Measurements from ENCODE around the gene STK16. TPM values are rescaled to one million over a fixed set of nuclear protein-coding genes. Genes with fewer than 3 reads are reported as not detected.

STK16 gene
- total RNA-seq, 1 donor from 2014 or later: 30.1 TPM

DNA sequence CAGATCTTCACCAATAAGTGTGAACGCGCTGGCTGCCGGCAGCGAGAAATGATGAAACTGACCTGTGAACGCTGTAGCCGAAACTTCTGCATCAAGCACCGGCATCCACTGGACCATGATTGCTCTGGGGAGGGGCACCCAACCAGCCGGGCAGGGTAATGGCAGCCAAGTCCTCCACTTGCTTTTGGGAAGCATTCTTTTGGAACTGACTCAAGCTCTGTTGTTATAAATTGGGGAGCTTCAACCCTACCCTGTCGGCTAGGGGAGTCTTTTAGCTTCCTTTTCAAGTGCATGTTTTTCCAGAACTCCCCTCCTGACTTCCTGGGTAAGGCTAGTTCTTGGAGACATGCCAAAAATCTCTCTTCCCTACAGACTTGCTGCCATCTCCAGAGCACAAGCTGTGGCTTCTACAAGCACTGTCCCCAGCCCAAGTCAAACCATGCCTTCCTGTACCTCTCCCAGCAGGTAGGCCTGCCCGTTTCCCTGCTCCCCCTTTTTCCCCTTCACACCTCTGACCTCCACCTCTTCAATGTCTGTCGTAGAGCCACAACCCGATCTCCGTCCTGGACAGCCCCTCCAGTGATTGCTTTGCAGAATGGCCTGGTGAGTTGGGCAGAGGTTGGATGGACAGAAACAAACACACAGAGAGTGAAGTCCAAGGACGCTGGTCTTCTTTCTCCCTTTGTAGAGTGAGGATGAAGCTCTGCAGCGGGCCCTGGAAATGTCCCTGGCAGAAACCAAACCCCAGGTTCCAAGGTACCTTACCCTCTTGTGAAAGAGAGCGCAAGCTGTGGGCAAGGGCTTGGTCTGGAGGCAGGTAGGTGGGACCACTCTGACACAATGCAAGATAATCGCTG, 37.2 kb upstream of the STK16 start:
- Mint-ChIP-seq H3K4me3 (peak overlapping the region; percentile 92), H3K9me3 (peaks cover 4% of the 10 kb centered on the region), H3K27me3 (ENCODE audit: insufficient read depth) (no peaks in the 10 kb centered on the region), H3K4me1 (ENCODE audit: low read depth) (peaks cover 45% of the 10 kb centered on the region), H3K36me3 (ENCODE audit: low read depth) (peaks cover 34% of the 10 kb centered on the region), H3K27ac (peak overlapping the region; percentile 80)
- intact Hi-C loops (cut with micrococcal nuclease): loop anchor here (2.0 kb wide), 2 partner anchors 291 to 639 kb away; partner anchors contain the start of genes CNOT9, GMPPA and USP37
- DNase-seq (ENCODE audit: low spot score): no peak

GRCh38 chr2:219209236-219210195, 35.8 kb upstream of the STK16 start:
- H3K9me3 Mint-ChIP-seq: peaks cover 2% of the 10 kb centered on the region
- intact Hi-C loops (cut with micrococcal nuclease): no loop called here
- H3K27ac Mint-ChIP-seq: peak overlapping the region; percentile 80
- DNase-seq (ENCODE audit: low spot score): no peak
- H3K4me1 Mint-ChIP-seq (ENCODE audit: low read depth): peaks cover 45% of the 10 kb centered on the region
- H3K36me3 Mint-ChIP-seq (ENCODE audit: low read depth): peaks cover 45% of the 10 kb centered on the region
- no peaks in the 10 kb centered on the region for H3K27me3 Mint-ChIP-seq (ENCODE audit: insufficient read depth)
- peak overlapping the region; percentile 77 for H3K4me3 Mint-ChIP-seq

GRCh38 chr2:219210196-219210885, 34.9 kb upstream of the STK16 start:
- H3K4me1 Mint-ChIP-seq (ENCODE audit: low read depth): peaks cover 45% of the 10 kb centered on the region
- no peaks in the 10 kb centered on the region for H3K27me3 Mint-ChIP-seq (ENCODE audit: insufficient read depth)
- no peaks in the 10 kb centered on the region for H3K9me3 Mint-ChIP-seq
- H3K36me3 Mint-ChIP-seq (ENCODE audit: low read depth): peaks cover 51% of the 10 kb centered on the region
- intact Hi-C loops (cut with micrococcal nuclease): no loop called here
- H3K4me3 Mint-ChIP-seq: no peak overlapping the region
- no peak for DNase-seq (ENCODE audit: low spot score)
- H3K27ac Mint-ChIP-seq: peak overlapping the region; percentile 79

GRCh38 chr2:219210886-219211362, 34.4 kb upstream of the STK16 start:
- H3K9me3 Mint-ChIP-seq: no peaks in the 10 kb centered on the region

GRCh38 chr2:219213026-219213415, 32.3 kb upstream of the STK16 start:
- DNase-seq (ENCODE audit: low spot score): no peak
- H3K27ac Mint-ChIP-seq: no peak overlapping the region
- intact Hi-C loops (cut with micrococcal nuclease): no loop called here
- peaks cover 46% of the 10 kb centered on the region for H3K4me1 Mint-ChIP-seq (ENCODE audit: low read depth)
- no peaks in the 10 kb centered on the region for H3K9me3 Mint-ChIP-seq
- H3K4me3 Mint-ChIP-seq: no peak overlapping the region
- no peaks in the 10 kb centered on the region for H3K27me3 Mint-ChIP-seq (ENCODE audit: insufficient read depth)
- H3K36me3 Mint-ChIP-seq (ENCODE audit: low read depth): peaks cover 49% of the 10 kb centered on the region

More at GRCh38 chr2:219210886-219211362, 34.4 kb upstream of the STK16 start:
- intact Hi-C loops (cut with micrococcal nuclease): loop anchor here (1.0 kb wide), 1 partner anchor 51 kb away; the partner anchor contains the start of gene NHEJ1
- Mint-ChIP-seq H3K36me3 (ENCODE audit: low read depth) (peaks cover 51% of the 10 kb centered on the region), H3K27ac (peak overlapping the region; percentile 74), H3K4me1 (ENCODE audit: low read depth) (peaks cover 45% of the 10 kb centered on the region), H3K27me3 (ENCODE audit: insufficient read depth) (no peaks in the 10 kb centered on the region), H3K4me3 (peak overlapping the region; percentile 2)
- DNase-seq (ENCODE audit: low spot score): no peak

GRCh38 chr2:219213486-219214071, 31.7 kb upstream of the STK16 start:
- Mint-ChIP-seq H3K4me3 (no peak overlapping the region), H3K27me3 (ENCODE audit: insufficient read depth) (no peaks in the 10 kb centered on the region), H3K9me3 (no peaks in the 10 kb centered on the region), H3K4me1 (ENCODE audit: low read depth) (peaks cover 40% of the 10 kb centered on the region), H3K36me3 (ENCODE audit: low read depth) (peaks cover 46% of the 10 kb centered on the region), H3K27ac (no peak overlapping the region)
- no peak for DNase-seq (ENCODE audit: low spot score)
- intact Hi-C loops (cut with micrococcal nuclease): no loop called here

- H3K27me3 Mint-ChIP-seq (ENCODE audit: insufficient read depth): no peaks in the 10 kb centered on the region
- intact Hi-C loops (cut with micrococcal nuclease): no loop called here
- peaks cover 43% of the 10 kb centered on the region for H3K36me3 Mint-ChIP-seq (ENCODE audit: low read depth)
- peaks cover 35% of the 10 kb centered on the region for H3K4me1 Mint-ChIP-seq (ENCODE audit: low read depth)
- H3K4me3 Mint-ChIP-seq: no peak overlapping the region
- DNase-seq (ENCODE audit: low spot score): no peak
- no peaks in the 10 kb centered on the region for H3K9me3 Mint-ChIP-seq
- no peak overlapping the region for H3K27ac Mint-ChIP-seq
Observed at GRCh38 chr2:219214141-219214540, 31.1 kb upstream of the STK16 start.

GRCh38 chr2:219214786-219215185, 30.5 kb upstream of the STK16 start:
- no peaks in the 10 kb centered on the region for H3K9me3 Mint-ChIP-seq
- intact Hi-C loops (cut with micrococcal nuclease): no loop called here
- no peak for DNase-seq (ENCODE audit: low spot score)
- H3K27me3 Mint-ChIP-seq (ENCODE audit: insufficient read depth): no peaks in the 10 kb centered on the region
- peak overlapping the region; percentile 48 for H3K27ac Mint-ChIP-seq
- H3K4me3 Mint-ChIP-seq: no peak overlapping the region
- H3K36me3 Mint-ChIP-seq (ENCODE audit: low read depth): peaks cover 43% of the 10 kb centered on the region
- H3K4me1 Mint-ChIP-seq (ENCODE audit: low read depth): peaks cover 35% of the 10 kb centered on the region

GRCh38 chr2:219215871-219216534, 29.3 kb upstream of the STK16 start:
- intact Hi-C loops (cut with micrococcal nuclease): no loop called here
- Mint-ChIP-seq H3K27ac (no peak overlapping the region), H3K36me3 (ENCODE audit: low read depth) (peaks cover 39% of the 10 kb centered on the region), H3K4me3 (no peak overlapping the region), H3K9me3 (no peaks in the 10 kb centered on the region), H3K4me1 (ENCODE audit: low read depth) (peaks cover 28% of the 10 kb centered on the region), H3K27me3 (ENCODE audit: insufficient read depth) (no peaks in the 10 kb centered on the region)
- DNase-seq (ENCODE audit: low spot score): no peak

GRCh38 chr2:219216535-219216915, 28.8 kb upstream of the STK16 start:
- Mint-ChIP-seq H3K4me1 (ENCODE audit: low read depth) (peaks cover 28% of the 10 kb centered on the region), H3K9me3 (no peaks in the 10 kb centered on the region), H3K4me3 (peak overlapping the region; percentile 87), H3K27me3 (ENCODE audit: insufficient read depth) (no peaks in the 10 kb centered on the region), H3K36me3 (ENCODE audit: low read depth) (peaks cover 38% of the 10 kb centered on the region), H3K27ac (no peak overlapping the region)
- no peak for DNase-seq (ENCODE audit: low spot score)
- intact Hi-C loops (cut with micrococcal nuclease): no loop called here

GRCh38 chr2:219218217-219218731, 27.0 kb upstream of the STK16 start:
- DNase-seq (ENCODE audit: low spot score): no peak
- Mint-ChIP-seq H3K4me1 (ENCODE audit: low read depth) (peaks cover 23% of the 10 kb centered on the region), H3K27me3 (ENCODE audit: insufficient read depth) (no peaks in the 10 kb centered on the region), H3K9me3 (no peaks in the 10 kb centered on the region), H3K4me3 (peak overlapping the region; percentile 87), H3K27ac (peak overlapping the region; percentile 86), H3K36me3 (ENCODE audit: low read depth) (peaks cover 39% of the 10 kb centered on the region)
- intact Hi-C loops (cut with micrococcal nuclease): loop anchor here (1.0 to 2.0 kb wide), 3 partner anchors 11 to 81 kb away; partner anchors contain the start of genes ANKZF1, ATG9A and RETREG2
